ENCODE results near the gene VENTX.
"Not testable (repeated sequence)": the region's sequence is repeated elsewhere in the genome, so short reads cannot be mapped to it uniquely, and the experiment has no call there.

Gene VENTX

DNA sequence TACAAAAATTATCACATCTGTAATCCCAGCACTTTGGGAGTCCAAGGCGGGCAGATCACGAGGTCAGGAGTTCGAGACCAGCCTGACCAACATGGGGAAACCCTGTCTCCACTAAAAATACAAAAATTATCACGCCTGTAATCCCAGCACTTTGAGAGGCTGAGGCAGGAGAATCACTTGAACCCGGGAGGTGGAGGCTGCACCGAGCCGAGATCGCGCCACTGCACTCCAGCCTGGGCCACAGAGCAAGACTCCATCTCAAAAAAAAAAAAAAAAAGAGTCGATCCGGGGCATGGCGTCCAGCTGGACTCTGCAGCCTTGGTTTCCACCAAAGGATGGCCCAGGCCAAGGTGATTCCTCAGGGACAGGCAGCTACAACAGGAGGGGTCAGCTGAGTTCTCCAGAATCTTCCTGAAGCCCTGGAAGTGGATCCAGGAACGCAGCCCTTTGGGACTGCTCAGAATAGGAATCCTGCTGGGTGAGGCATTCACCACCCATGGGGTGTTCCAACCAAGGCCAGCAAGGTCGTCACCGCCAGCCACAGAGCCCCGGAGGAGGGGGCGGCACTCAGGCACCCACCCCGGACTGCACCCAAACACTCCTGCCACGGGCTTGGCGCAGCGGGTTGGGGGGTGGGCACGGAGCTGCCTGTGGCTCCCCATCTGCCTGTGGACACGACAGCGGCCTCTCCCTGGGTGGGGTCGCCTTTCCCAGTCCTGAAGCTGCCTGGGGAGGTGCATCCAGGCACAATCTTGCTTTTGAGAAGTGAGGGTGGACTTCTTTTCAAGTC, 19.7 kb upstream of the VENTX start:
- no peak overlapping the region for H3K27ac ChIP-seq
- no peak for TF ChIP-seq ZFX (IDR thresholded peaks at IDR 0.05)
- no peak for TF ChIP-seq CTCF (conservative IDR thresholded peaks at IDR 0.05)

GRCh38 chr10:133218891-133219290, 18.8 kb upstream of the VENTX start:
- TF ChIP-seq CTCF (conservative IDR thresholded peaks at IDR 0.05) (no peak), ZFX (IDR thresholded peaks at IDR 0.05) (no peak)
- H3K27ac ChIP-seq, result no peak overlapping the region

GRCh38 chr10:133219782-133220181, 17.9 kb upstream of the VENTX start:
- TF ChIP-seq CTCF (conservative IDR thresholded peaks at IDR 0.05) (no peak), ZFX (IDR thresholded peaks at IDR 0.05) (no peak)
- no peak overlapping the region for H3K27ac ChIP-seq

GRCh38 chr10:133221331-133221730, 16.3 kb upstream of the VENTX start:
- H3K27ac ChIP-seq, result no peak overlapping the region
- TF ChIP-seq CTCF (conservative IDR thresholded peaks at IDR 0.05), result no peak
- TF ChIP-seq ZFX (IDR thresholded peaks at IDR 0.05), result no peak

DNA sequence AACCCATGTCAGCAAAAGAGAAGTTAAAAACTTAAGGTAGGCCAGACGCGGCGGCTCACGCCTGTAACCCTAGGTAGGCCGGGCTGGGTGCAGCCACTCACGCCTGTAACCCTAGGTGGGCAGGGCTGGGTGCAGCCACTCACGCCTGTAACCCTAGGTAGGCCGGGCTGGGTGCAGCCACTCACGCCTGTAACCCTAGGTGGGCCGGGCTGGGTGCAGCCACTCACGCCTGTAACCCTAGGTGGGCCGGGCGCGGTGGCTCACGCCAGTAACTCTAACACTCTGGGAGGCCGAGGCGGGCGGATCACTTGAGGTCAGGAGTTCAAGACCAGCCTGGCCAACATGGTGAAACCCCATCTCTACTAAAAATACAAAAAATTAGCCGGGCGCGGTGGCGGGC, 15.9 kb upstream of the VENTX start:
- H3K27ac ChIP-seq, result not testable (repeated sequence)

DNA sequence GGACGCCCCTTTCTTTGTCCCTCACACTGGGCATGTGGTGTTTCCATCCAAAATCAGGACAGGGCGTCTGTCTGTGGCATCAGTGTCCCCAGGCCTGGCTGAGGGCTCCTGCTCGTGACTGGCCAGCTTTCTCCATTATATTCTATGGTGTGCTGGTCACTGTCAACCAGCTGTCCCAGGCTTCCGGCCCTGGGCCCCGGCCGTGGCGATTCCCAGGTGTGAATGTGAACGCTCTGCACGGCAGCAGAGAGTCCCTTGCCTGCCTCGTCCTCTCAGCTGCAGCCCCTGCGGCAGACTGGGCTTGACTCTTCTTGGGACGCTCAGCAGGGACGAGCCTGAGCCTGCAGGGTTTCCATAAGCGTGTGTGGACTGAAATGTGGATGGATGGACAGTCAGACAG, 13.6 kb upstream of the VENTX start:
- no peak overlapping the region for H3K27ac ChIP-seq
- no peak for TF ChIP-seq ZFX (IDR thresholded peaks at IDR 0.05)
- TF ChIP-seq CTCF (conservative IDR thresholded peaks at IDR 0.05), result no peak

DNA sequence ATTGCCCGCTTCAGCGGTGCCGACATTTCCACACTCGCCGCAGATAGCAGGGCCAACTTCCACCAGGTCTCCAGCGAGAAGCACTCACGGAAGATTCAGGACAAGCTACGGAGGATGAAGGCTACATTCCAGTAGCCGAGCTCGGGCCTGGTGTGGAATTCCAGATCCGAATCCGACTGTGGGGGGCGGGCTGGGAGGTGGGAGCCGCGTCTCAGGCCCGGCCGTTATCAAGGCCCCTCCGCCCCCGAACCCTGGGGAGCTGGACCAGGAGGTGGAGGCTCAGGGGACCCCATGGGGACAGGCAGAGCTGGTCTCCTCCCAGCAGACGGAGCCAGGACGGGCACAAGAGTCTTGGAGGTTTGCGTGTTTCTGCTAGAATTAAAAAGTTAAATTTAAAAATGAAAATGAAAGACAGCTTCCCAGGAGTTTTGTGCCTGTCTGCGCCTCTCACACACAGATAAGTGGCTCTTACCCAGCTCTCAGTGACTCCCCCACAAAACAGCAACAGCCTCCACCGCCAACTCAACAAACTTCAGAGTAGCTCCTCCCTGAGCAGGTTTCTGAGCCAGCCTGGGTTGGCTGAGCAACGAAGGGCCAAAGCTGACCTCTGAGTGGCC, 12.8 kb upstream of the VENTX start:
- H3K27ac ChIP-seq, result no peak overlapping the region
- no peak for TF ChIP-seq CTCF (conservative IDR thresholded peaks at IDR 0.05)
- TF ChIP-seq ZFX (IDR thresholded peaks at IDR 0.05), result no peak

Data from C4-2B (cell line).